Measurements from ENCODE around the gene ANK3.

GRCh38 chr10:60043561-60044241 lies 346.0 kb downstream of the ANK3 start:
- TF ChIP-seq SMC3 (conservative IDR thresholded peaks at IDR 0.05; ENCODE audit: poor library complexity) = no peak
- no peak for TF ChIP-seq CTCF (IDR thresholded peaks at IDR 0.05; ENCODE audit: poor library complexity, severe bottlenecking)
- no peak for TF ChIP-seq RAD21 (conservative IDR thresholded peaks at IDR 0.05)
- no peak for TF ChIP-seq POLR2AphosphoS5 (IDR thresholded peaks at IDR 0.05)
- TF ChIP-seq EP300 (conservative IDR thresholded peaks at IDR 0.05; ENCODE audit: poor library complexity, severe bottlenecking) = no peak
- TF ChIP-seq EZH2 (IDR thresholded peaks at IDR 0.05; ENCODE audit: borderline replicate concordance, insufficient read depth, low read length, poor library complexity, severe bottlenecking) = no peak
- TF ChIP-seq REST (IDR thresholded peaks at IDR 0.05; ENCODE audit: borderline replicate concordance) = no peak
- TF ChIP-seq MXI1 (conservative IDR thresholded peaks at IDR 0.05; ENCODE audit: poor library complexity, severe bottlenecking) = no peak
- no peak for TF ChIP-seq TAF1 (IDR thresholded peaks at IDR 0.05; ENCODE audit: low read depth)
